H9 (cell line): ENCODE data around the gene OSBPL1A. TPM values are rescaled to one million over a fixed set of nuclear protein-coding genes. Genes with fewer than 3 reads are reported as not detected.

Experiments used
- DNase-seq: peaks from one replicate; pipeline ENCODE4 v3.0.0-alpha.2; 2017
- H2AFZ ChIP-seq: one replicate; pipeline ENCODE4 v1.6.1; 2013; ENCODE audit warnings: mild to moderate bottlenecking, low read length, control low read depth, moderate library complexity
- H2AK5ac ChIP-seq: 2 replicates; pipeline ENCODE4 v1.6.1; 2013; ENCODE audit warnings: low read length, control low read depth, mixed read lengths; ENCODE audit not compliant: insufficient read length
- H2BK120ac ChIP-seq: one replicate; pipeline ENCODE4 v1.6.1; 2013; ENCODE audit warnings: low read depth, mild to moderate bottlenecking, low read length, control low read depth, inconsistent platforms; ENCODE audit not compliant: poor library complexity, severe bottlenecking
- H2BK12ac ChIP-seq: 2 replicates; pipeline ENCODE4 v1.6.1; 2013; ENCODE audit warnings: low read length, control low read depth, mixed read lengths, low read depth; ENCODE audit not compliant: insufficient read length
- H2BK15ac ChIP-seq: 2 replicates; pipeline ENCODE4 v1.6.1; 2013; ENCODE audit warnings: low read depth, low read length, control low read depth
- H2BK20ac ChIP-seq: one replicate; pipeline ENCODE4 v1.6.1; 2013; ENCODE audit warnings: low read depth, mild to moderate bottlenecking, low read length, control low read depth, inconsistent platforms; ENCODE audit not compliant: poor library complexity, severe bottlenecking
- H2BK5ac ChIP-seq: 2 replicates; pipeline ENCODE4 v1.6.1; 2013; ENCODE audit warnings: low read length, control low read depth, mixed read lengths; ENCODE audit not compliant: insufficient read length
- H3K14ac ChIP-seq: 2 replicates; pipeline ENCODE4 v1.6.1; 2013; ENCODE audit warnings: low read length, control low read depth; ENCODE audit not compliant: insufficient read depth
- H3K18ac ChIP-seq: 2 replicates; pipeline ENCODE4 v1.6.1; 2013; ENCODE audit warnings: low read depth, mild to moderate bottlenecking, mixed read lengths, low read length, control low read depth; ENCODE audit not compliant: insufficient read length
- H3K23ac ChIP-seq: 2 replicates; pipeline ENCODE4 v1.6.1; 2013; ENCODE audit warnings: low read length, control low read depth, mixed read lengths, low read depth; ENCODE audit not compliant: insufficient read length
- H3K23me2 ChIP-seq: 2 replicates; pipeline ENCODE4 v1.6.1; 2013; ENCODE audit warnings: low read depth, mild to moderate bottlenecking, mixed read lengths, low read length, control low read depth; ENCODE audit not compliant: insufficient read length, poor library complexity, severe bottlenecking
- H3K27ac ChIP-seq: 2 replicates; pipeline ENCODE4 v1.5.1; 2013; ENCODE audit warnings: low read length, control low read depth, mixed read lengths, low read depth; ENCODE audit not compliant: insufficient read length
- H3K27me3 ChIP-seq: 2 replicates; pipeline ENCODE4 v1.6.1; 2013; ENCODE audit warnings: low read length, control low read depth, inconsistent platforms; ENCODE audit not compliant: insufficient read depth
- H3K4ac ChIP-seq: 2 replicates; pipeline ENCODE4 v1.6.1; 2013; ENCODE audit warnings: low read depth, mild to moderate bottlenecking, control low read depth, inconsistent platforms, low read length, moderate library complexity
- H3K4me1 ChIP-seq: 2 replicates; pipeline ENCODE4 v1.6.1; 2013; ENCODE audit warnings: low read length, control low read depth, inconsistent platforms; ENCODE audit not compliant: insufficient read depth
- H3K4me2 ChIP-seq: 2 replicates; pipeline ENCODE4 v1.6.1; 2013; ENCODE audit warnings: low read length, control low read depth, mixed read lengths; ENCODE audit not compliant: insufficient read length, insufficient read depth
- H3K56ac ChIP-seq: 2 replicates; pipeline ENCODE4 v1.6.1; 2013; ENCODE audit warnings: low read depth, mild to moderate bottlenecking, mixed read lengths, low read length, control low read depth; ENCODE audit not compliant: insufficient read length
- H3K79me1 ChIP-seq: 2 replicates; pipeline ENCODE4 v1.6.1; 2013; ENCODE audit warnings: low read depth, mild to moderate bottlenecking, moderate library complexity, low read length, control low read depth, inconsistent platforms; ENCODE audit not compliant: insufficient read depth, poor library complexity, severe bottlenecking
- H3K79me2 ChIP-seq: 2 replicates; pipeline ENCODE4 v1.6.1; 2013; ENCODE audit warnings: low read length, control low read depth, inconsistent platforms; ENCODE audit not compliant: insufficient read depth
- H3K9ac ChIP-seq: 2 replicates; pipeline ENCODE4 v1.6.1; 2013; ENCODE audit warnings: low read length, control low read depth, mixed read lengths; ENCODE audit not compliant: insufficient read length; ENCODE audit errors: extremely low read depth
- H3K9me3 ChIP-seq: one replicate; pipeline ENCODE4 v1.6.1; 2013; ENCODE audit warnings: low read depth, low read length, inconsistent platforms; ENCODE audit not compliant: control insufficient read depth
- H3T11ph ChIP-seq: one replicate; pipeline ENCODE4 v1.6.1; 2013; ENCODE audit warnings: mild to moderate bottlenecking, low read length, control low read depth, inconsistent platforms
- H4K20me1 ChIP-seq: one replicate; pipeline ENCODE4 v1.6.1; 2013; ENCODE audit not compliant: control insufficient read depth, insufficient read length, insufficient read depth
- H4K5ac ChIP-seq: 2 replicates; pipeline ENCODE4 v1.6.1; 2013; ENCODE audit warnings: low read depth, mild to moderate bottlenecking, mixed read lengths, low read length, control low read depth; ENCODE audit not compliant: insufficient read length
- H4K8ac ChIP-seq: replicated peaks from 2 replicates; pipeline ENCODE4 v1.6.1; 2013; ENCODE audit warnings: low read length, control low read depth, mixed read lengths, low read depth; ENCODE audit not compliant: insufficient read length
- H4K91ac ChIP-seq: 2 replicates; pipeline ENCODE4 v1.6.1; 2013; ENCODE audit warnings: low read depth, mild to moderate bottlenecking, moderate library complexity, mixed read lengths, low read length, control low read depth; ENCODE audit not compliant: insufficient read length
- H3K27ac Mint-ChIP-seq, 3 experiments: 2 replicates in 2 of 3; 3 replicates in 1 of 3; pipeline ENCODE4 v1.8.0; 2020 to 2021; ENCODE audit warnings: mixed read lengths in 3 of 3, mild to moderate bottlenecking in 1 of 3, moderate library complexity in 1 of 3
- H3K27me3 Mint-ChIP-seq: 2 replicates; pipeline ENCODE4 v1.8.0; 2021; ENCODE audit warnings: low read depth, mild to moderate bottlenecking, moderate library complexity, mixed read lengths
- H3K36me3 Mint-ChIP-seq, 3 experiments: 2 replicates in 2 of 3; 3 replicates in 1 of 3; pipeline ENCODE4 v1.8.0; 2020 to 2021; ENCODE audit warnings: low read depth in 3 of 3, mixed read lengths in 3 of 3; ENCODE audit not compliant: insufficient read depth in 1 of 3
- H3K4me1 Mint-ChIP-seq, 2 experiments: 2 replicates each; pipeline ENCODE4 v1.8.0; 2020; ENCODE audit warnings: mixed read lengths in 2 of 2
- H3K4me3 Mint-ChIP-seq, 2 experiments: 2 replicates in 1 of 2; 3 replicates in 1 of 2; pipeline ENCODE4 v1.8.0; 2020 to 2021; ENCODE audit warnings: mild to moderate bottlenecking in 2 of 2, mixed read lengths in 2 of 2, moderate library complexity in 1 of 2
- H3K9me3 Mint-ChIP-seq, 2 experiments: 2 replicates in 1 of 2; 3 replicates in 1 of 2; pipeline ENCODE4 v1.8.0; 2020; ENCODE audit warnings: mild to moderate bottlenecking in 2 of 2, mixed read lengths in 2 of 2, moderate library complexity in 1 of 2
- CTCF ChIP-seq: fragments of 200-600 bp; sonication (generic); conservative IDR thresholded peaks from 3 replicates; pipeline ENCODE4 v1.8.0; 2021; ENCODE audit warnings: antibody characterized with exemption, mild to moderate bottlenecking
- WGBS: extraction: QIAGEN DNeasy Blood & Tissue Kit; methylation state at CpG from one replicate; pipeline ENCODE4 v1.1.7; 2013; ENCODE audit warnings: missing lambda C conversion rate, low lambda C conversion rate, mixed read lengths; ENCODE audit not compliant: insufficient read length; ENCODE audit errors: extremely low coverage; 5-methylcytosine and 5-hydroxymethylcytosine counted together
- total RNA-seq: library from RNA; stranded (reverse); gene quantifications from 2 replicates; pipeline ENCODE4 v1.2.1, GENCODE V29; 2021

The OSBPL1A gene
- total RNA-seq, 1 experiment from 2014 or later: 33.9 TPM

GRCh38 chr18:24196764-24197163, 200.9 kb downstream of the OSBPL1A start:
- Histone ChIP-seq H4K8ac (no peak overlapping the region), H3K79me2 (no peaks in the 10 kb centered on the region), H3K27me3 (no peaks in the 10 kb centered on the region), H3K14ac (no peak overlapping the region), H4K91ac (no peak overlapping the region), H3K56ac (no peak overlapping the region), H3K79me1 (no peaks in the 10 kb centered on the region), H3K27ac (no peak overlapping the region), H3K9ac (no peak overlapping the region), H3K18ac (no peak overlapping the region), H4K20me1 (no peaks in the 10 kb centered on the region), H2BK15ac (no peak overlapping the region), H3K23me2 (no peaks in the 10 kb centered on the region), H3K23ac (no peak overlapping the region), H2AK5ac (no peak overlapping the region), H2BK12ac (no peak overlapping the region), H2BK5ac (no peak overlapping the region), H3K4me2 (no peak overlapping the region), H3T11ph (no peak overlapping the region), H3K4ac (no peak overlapping the region), H2AFZ (no peak overlapping the region), H3K4me1 (no peaks in the 10 kb centered on the region), H4K5ac (no peak overlapping the region), H2BK120ac (no peak overlapping the region), H3K9me3 (no peaks in the 10 kb centered on the region), H2BK20ac (no peak overlapping the region)
- no peak overlapping the region for H3K27ac Mint-ChIP-seq
- no peak for TF ChIP-seq CTCF
- no peak overlapping the region for H3K4me3 Mint-ChIP-seq
- DNase-seq: no peak
- WGBS: no CpG with 5 or more reads among the region's 4 CpGs
- no peaks in the 10 kb centered on the region for H3K27me3 Mint-ChIP-seq
- no peaks in the 10 kb centered on the region for H3K9me3 Mint-ChIP-seq
- H3K4me1 Mint-ChIP-seq: peaks cover 7 to 14% of the 10 kb centered on the region in 2 experiments
- H3K36me3 Mint-ChIP-seq: no peaks in the 10 kb centered on the region; a peak in 2 of 7 replicates
